ENCODE data around the gene HINT2.

HINT2 gene

DNA sequence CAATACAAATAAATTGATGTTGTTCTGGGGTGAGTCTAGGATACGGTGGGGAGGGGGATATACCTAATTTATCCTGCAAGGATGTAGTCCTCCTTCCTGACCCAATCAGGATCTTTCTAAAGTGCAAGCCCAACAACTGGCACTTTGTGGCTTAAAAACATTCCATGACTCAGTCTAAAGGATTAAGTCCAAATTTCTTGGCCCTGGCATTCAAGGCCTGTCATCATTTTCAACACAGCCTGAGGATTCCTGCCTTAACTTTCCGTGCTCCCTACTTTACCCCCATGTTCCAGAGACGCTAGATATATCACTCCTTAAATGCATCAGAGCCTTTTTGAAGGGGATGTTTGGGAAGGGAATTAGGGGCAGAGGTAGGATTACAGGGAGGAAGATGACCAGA lies 12.6 kb upstream of the HINT2 start:
- DNase-seq (ENCODE audit: low read depth) = no peak
- H3K4me3 ChIP-seq (ENCODE audit: low read depth, low read length) = no peak overlapping the region
- in situ Hi-C loops (cut with HindIII; ENCODE audit: low sequenced_read_pairs) = loop anchor here (5.0 kb wide), 1 partner anchor 40 kb away; no protein-coding TSS in a partner anchor
- TF ChIP-seq, protein P1, sequence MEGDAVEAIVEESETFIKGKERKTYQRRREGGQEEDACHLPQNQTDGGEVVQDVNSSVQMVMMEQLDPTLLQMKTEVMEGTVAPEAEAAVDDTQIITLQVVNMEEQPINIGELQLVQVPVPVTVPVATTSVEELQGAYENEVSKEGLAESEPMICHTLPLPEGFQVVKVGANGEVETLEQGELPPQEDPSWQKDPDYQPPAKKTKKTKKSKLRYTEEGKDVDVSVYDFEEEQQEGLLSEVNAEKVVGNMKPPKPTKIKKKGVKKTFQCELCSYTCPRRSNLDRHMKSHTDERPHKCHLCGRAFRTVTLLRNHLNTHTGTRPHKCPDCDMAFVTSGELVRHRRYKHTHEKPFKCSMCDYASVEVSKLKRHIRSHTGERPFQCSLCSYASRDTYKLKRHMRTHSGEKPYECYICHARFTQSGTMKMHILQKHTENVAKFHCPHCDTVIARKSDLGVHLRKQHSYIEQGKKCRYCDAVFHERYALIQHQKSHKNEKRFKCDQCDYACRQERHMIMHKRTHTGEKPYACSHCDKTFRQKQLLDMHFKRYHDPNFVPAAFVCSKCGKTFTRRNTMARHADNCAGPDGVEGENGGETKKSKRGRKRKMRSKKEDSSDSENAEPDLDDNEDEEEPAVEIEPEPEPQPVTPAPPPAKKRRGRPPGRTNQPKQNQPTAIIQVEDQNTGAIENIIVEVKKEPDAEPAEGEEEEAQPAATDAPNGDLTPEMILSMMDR (IDR thresholded peaks at IDR 0.05; ENCODE audit: low read depth, low read length, missing control alignments) = no peak

GRCh38 chr9:35826071-35826701 lies 11.3 kb upstream of the HINT2 start:
- DNase-seq (ENCODE audit: low read depth) = peak; percentile 36
- in situ Hi-C loops (cut with HindIII; ENCODE audit: low sequenced_read_pairs) = loop anchor here (5.0 kb wide), 1 partner anchor 41 kb away; no protein-coding TSS in a partner anchor
- H3K4me3 ChIP-seq (ENCODE audit: low read depth, low read length) = no peak overlapping the region
- TF ChIP-seq, protein P1 (IDR thresholded peaks at IDR 0.05; ENCODE audit: low read depth, low read length, missing control alignments) = peak; percentile 83

DNA sequence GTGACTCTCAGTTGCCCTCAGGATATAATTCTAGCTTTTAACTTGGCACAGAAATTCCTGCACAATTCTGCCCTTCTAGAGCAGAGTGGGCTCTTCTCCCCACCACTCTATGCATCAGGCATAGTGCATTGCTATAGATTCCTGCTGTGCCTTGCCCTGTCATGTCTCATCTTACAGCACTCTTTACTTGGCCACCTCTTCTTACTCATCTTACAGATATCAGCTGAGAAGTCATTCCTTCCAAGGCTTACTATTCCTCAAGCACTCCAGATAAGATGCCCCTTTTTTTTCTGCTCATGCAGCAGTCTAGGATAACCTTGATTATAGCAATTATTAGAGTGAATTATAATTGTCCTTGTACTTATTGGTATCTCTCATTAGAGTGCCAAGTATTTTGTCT lies 8.1 kb upstream of the HINT2 start:
- DNase-seq (ENCODE audit: low read depth) = no peak
- TF ChIP-seq, protein P1 (IDR thresholded peaks at IDR 0.05; ENCODE audit: low read depth, low read length, missing control alignments) = no peak
- in situ Hi-C loops (cut with HindIII; ENCODE audit: low sequenced_read_pairs) = no loop called here
- H3K4me3 ChIP-seq (ENCODE audit: low read depth, low read length) = no peak overlapping the region

DNA sequence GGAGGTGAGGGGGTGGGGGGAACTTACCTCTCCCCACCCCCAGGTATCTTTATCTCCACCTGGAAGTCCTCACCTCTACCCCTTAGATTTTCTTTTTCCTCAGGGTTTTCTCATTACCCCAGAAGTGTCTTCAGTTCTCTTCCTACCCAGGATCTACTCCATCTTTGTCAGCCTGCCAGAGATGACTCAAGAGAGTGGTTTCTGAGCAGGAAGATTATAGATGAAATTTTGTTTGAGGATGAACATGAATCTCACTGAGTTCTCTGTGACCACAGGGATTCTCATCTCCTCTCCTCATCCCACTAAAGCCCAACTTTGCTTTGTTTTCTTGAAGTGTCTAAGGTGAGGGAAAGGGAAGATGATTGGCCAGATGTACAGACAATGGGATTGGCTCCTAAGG lies 5.2 kb upstream of the HINT2 start:
- peak; percentile 39 for DNase-seq (ENCODE audit: low read depth)
- TF ChIP-seq, protein P1 (IDR thresholded peaks at IDR 0.05; ENCODE audit: low read depth, low read length, missing control alignments) = no peak
- in situ Hi-C loops (cut with HindIII; ENCODE audit: low sequenced_read_pairs) = no loop called here
- H3K4me3 ChIP-seq (ENCODE audit: low read depth, low read length) = no peak overlapping the region

DNA sequence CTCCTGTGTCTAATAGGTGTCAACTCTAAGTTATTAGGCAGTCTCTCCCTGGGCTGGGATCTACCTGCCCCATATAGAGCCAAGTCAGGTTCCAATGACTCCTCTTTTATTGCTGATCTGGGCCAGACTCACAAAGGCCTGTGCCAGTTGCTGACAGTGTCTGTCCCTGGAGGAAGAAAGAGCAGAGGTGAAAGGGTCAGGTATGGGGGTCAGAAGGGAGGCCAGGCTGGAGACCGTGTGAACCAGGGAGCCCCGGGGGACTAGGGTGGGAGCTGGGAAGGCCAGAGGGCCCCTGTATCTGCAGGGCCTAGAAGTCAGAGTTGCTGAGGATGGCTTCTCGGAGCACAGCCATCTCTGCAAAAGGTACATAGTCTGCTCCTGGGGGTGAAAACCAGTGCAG lies 3.5 kb upstream of the HINT2 start:
- no peak for DNase-seq (ENCODE audit: low read depth)
- no peak overlapping the region for H3K4me3 ChIP-seq (ENCODE audit: low read depth, low read length)
- in situ Hi-C loops (cut with HindIII; ENCODE audit: low sequenced_read_pairs) = no loop called here
- TF ChIP-seq, protein P1 (IDR thresholded peaks at IDR 0.05; ENCODE audit: low read depth, low read length, missing control alignments) = no peak

- in situ Hi-C loops (cut with HindIII; ENCODE audit: low sequenced_read_pairs) = no loop called here
- no peak overlapping the region for H3K4me3 ChIP-seq (ENCODE audit: low read depth, low read length)
- no peak for DNase-seq (ENCODE audit: low read depth)
- TF ChIP-seq, protein P1 (IDR thresholded peaks at IDR 0.05; ENCODE audit: low read depth, low read length, missing control alignments) = no peak
Observed at GRCh38 chr9:35816708-35817107, 1.9 kb upstream of the HINT2 start.

Measured in astrocyte of the cerebellum (primary cell).